Measurements from ENCODE around the gene GOT1. TPM values are rescaled to one million over a fixed set of nuclear protein-coding genes. Genes with fewer than 3 reads are reported as not detected.

GOT1 gene
- total and polyA plus RNA-seq, 8 donors: 26.5 to 32.5 (median 29.5) TPM

- H3K4me3 ChIP-seq: no peak overlapping the region
- intact Hi-C loops (cut with DNase I): no loop called here
- no peak for DNase-seq
- H3K36me3 ChIP-seq: no peaks in the 10 kb centered on the region
- no peaks in the 10 kb centered on the region for H3K4me1 ChIP-seq
- no peaks in the 10 kb centered on the region for H3K9me3 ChIP-seq
- H3K27ac ChIP-seq: no peak overlapping the region
- TF ChIP-seq, protein P1, sequence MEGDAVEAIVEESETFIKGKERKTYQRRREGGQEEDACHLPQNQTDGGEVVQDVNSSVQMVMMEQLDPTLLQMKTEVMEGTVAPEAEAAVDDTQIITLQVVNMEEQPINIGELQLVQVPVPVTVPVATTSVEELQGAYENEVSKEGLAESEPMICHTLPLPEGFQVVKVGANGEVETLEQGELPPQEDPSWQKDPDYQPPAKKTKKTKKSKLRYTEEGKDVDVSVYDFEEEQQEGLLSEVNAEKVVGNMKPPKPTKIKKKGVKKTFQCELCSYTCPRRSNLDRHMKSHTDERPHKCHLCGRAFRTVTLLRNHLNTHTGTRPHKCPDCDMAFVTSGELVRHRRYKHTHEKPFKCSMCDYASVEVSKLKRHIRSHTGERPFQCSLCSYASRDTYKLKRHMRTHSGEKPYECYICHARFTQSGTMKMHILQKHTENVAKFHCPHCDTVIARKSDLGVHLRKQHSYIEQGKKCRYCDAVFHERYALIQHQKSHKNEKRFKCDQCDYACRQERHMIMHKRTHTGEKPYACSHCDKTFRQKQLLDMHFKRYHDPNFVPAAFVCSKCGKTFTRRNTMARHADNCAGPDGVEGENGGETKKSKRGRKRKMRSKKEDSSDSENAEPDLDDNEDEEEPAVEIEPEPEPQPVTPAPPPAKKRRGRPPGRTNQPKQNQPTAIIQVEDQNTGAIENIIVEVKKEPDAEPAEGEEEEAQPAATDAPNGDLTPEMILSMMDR (IDR thresholded peaks at IDR 0.05): no peak
- peaks cover 0 to 8% of the 10 kb centered on the region in 2 donors for H3K27me3 ChIP-seq
- no peak for ATAC-seq
Measured at GRCh38 chr10:99374972-99375371, 55.5 kb downstream of the GOT1 start.

GRCh38 chr10:99374526-99374925 lies 55.9 kb downstream of the GOT1 start:
- intact Hi-C loops (cut with DNase I): no loop called here
- TF ChIP-seq, protein P1 (IDR thresholded peaks at IDR 0.05): no peak
- H3K4me1 ChIP-seq: no peaks in the 10 kb centered on the region
- peaks cover 0 to 8% of the 10 kb centered on the region in 2 donors for H3K27me3 ChIP-seq
- DNase-seq: peak in 1 of 4 donors; percentile 46
- peak; percentile 48 for ATAC-seq
- H3K36me3 ChIP-seq: no peaks in the 10 kb centered on the region
- no peaks in the 10 kb centered on the region for H3K9me3 ChIP-seq
- no peak overlapping the region for H3K4me3 ChIP-seq
- H3K27ac ChIP-seq: no peak overlapping the region

DNA sequence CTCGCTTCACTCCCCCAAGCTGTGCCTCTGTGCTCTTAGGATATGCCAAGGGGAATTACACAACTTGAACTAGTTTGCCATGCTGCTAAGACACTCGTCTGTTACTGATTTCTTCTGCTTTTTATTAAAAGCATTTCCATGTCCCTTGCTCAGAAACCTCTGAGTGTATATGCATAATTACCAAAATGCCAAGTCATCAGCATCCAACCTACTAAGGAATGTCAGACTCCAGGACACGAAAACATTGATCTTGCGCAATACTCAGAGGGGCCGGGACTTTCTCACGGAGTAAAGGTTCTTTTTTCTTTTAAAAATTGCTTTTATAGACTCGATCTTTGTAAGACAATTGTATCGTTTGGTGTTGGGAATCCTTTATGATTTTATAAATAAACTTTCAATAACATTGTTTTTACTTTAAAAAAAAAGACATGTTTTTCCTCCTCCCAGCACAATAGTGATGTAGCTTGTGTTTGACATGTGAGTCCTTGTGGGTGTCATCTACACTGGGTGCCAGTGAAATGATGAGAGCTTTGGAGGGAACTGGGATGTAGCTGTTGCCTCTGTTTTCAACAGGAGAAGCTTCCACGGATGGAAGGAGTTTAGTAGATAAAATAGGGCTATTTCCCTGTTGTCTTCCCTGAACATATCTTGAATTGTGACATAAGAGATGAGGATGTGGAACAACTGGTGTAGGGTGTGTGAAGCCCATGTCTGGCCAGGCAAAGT lies 57.7 kb downstream of the GOT1 start:
- ATAC-seq (no peak), DNase-seq (no peak)
- TF ChIP-seq, protein P1 (IDR thresholded peaks at IDR 0.05): no peak
- H3K9me3 ChIP-seq: no peaks in the 10 kb centered on the region
- H3K27me3 ChIP-seq: peaks cover 0 to 18% of the 10 kb centered on the region in 2 donors
- no peak overlapping the region for H3K27ac ChIP-seq
- H3K4me1 ChIP-seq: no peaks in the 10 kb centered on the region
- no peak overlapping the region for H3K4me3 ChIP-seq
- H3K36me3 ChIP-seq: no peaks in the 10 kb centered on the region
- intact Hi-C loops (cut with DNase I): no loop called here

DNA sequence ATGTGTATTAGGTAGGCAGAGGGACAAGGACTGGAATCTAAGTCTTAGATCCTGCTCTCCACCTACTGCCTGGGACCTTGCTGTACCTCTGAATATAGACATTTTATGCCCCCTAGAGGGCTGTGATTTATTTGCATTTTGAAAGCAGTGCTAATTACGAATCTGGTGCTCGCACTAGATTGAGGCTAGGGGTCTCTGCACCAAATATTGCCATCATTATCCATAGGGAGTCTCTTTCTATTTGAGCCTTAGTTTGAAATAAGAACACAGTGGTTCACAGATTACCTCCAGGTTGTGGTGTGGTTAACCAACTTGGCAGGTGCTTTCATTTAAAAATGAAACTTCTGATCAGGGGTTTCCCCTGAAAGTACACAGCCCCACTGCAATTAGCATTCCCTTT lies 59.4 kb downstream of the GOT1 start:
- no peak overlapping the region for H3K4me3 ChIP-seq
- H3K4me1 ChIP-seq: no peaks in the 10 kb centered on the region
- no peak overlapping the region for H3K27ac ChIP-seq
- H3K27me3 ChIP-seq: peaks cover 0 to 18% of the 10 kb centered on the region in 2 donors
- intact Hi-C loops (cut with DNase I): no loop called here
- H3K9me3 ChIP-seq: no peaks in the 10 kb centered on the region
- H3K36me3 ChIP-seq: no peaks in the 10 kb centered on the region
- TF ChIP-seq, protein P1 (IDR thresholded peaks at IDR 0.05): peak in 1 of 2 donors; percentile 42
- ATAC-seq: peak; percentile 81
- DNase-seq: no peak

GRCh38 chr10:99369551-99369950 lies 60.9 kb downstream of the GOT1 start:
- Histone ChIP-seq H3K27ac (no peak overlapping the region), H3K4me1 (no peaks in the 10 kb centered on the region), H3K4me3 (no peak overlapping the region), H3K9me3 (no peaks in the 10 kb centered on the region), H3K36me3 (no peaks in the 10 kb centered on the region), H3K27me3 (peaks cover 0 to 18% of the 10 kb centered on the region in 2 donors)
- ATAC-seq (no peak), DNase-seq (no peak)
- intact Hi-C loops (cut with DNase I): no loop called here
- TF ChIP-seq, protein P1 (IDR thresholded peaks at IDR 0.05): no peak

Measured in left lung (tissue), 10 donors.